GM21515 (cell line): ENCODE data around the gene PLA2G4A.
A peak's percentile ranks its signal among the peaks of the same experiment; 100 is the strongest.

ENCODE experiments used
- ATAC-seq: cut with Tn5 transposase; IDR thresholded peaks from one replicate; pipeline ENCODE4 v1.9.1; 2021; ENCODE audit not compliant: unreplicated experiment

Gene PLA2G4A

DNA sequence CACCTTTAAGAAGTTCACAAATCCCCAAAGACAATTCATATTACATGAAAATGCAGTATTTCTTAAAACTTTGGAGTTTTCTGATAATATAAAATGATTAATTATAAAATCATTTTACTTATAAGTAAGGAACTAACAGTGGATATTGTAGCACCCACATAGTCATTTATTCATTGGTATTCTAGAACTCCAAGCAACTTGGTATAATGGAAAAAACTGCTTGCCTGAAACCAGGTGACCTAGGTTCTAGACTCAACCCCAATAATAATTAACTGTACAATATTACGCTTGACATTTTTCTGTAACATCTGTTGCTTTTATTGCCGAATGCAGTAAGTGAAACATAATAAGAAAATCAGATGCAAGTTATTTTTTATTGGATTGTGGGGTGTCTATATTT, 2.4 kb downstream of the PLA2G4A start:
- ATAC-seq = no peak

DNA sequence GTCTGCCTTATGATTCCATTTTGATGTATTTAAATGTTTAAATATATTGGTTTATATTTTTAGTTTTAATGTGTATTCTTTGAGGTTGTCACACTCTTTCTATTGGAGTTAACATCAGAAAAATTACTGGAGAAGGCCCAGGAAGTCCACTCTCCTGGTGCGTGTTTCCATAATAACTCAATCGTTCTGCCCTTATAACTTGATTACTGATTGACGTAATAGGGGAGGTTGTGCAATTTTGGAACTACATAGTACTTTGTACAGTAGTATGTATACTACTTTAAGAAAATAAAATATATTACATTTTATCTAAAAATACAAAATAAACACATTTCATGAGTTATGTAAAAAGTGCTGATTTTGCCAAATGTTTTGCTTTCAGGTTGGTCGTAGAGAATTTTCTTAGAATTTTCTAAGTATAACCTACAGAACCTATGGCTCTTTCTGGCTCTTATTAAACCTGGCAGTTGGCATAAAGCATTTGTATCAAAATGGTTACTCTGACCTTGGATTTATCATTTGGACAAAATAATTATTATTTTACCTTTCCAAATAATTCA, 5.7 kb downstream of the PLA2G4A start:
- ATAC-seq = no peak

GRCh38 chr1:186835448-186835847, 6.7 kb downstream of the PLA2G4A start:
- ATAC-seq = no peak

DNA sequence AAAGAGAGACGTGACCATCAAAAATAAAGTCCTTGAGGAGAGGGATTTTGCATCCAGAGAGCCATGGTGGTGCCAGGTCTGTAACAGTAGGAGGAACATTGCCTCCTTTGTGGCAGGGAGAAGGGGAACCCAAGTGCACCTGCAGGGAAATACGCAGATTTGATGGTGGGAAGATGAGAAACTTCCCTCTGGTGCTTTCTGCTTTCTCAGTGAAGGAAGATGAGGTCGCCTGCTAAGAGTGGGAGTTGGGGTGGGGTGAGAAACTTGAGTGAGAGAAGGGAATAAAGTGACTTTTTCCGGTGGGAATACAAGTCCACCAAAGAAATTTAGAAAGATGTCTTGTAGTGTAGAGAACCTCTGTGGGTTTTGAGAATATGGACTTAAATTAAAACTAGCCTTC, 9.1 kb downstream of the PLA2G4A start:
- no peak for ATAC-seq

DNA sequence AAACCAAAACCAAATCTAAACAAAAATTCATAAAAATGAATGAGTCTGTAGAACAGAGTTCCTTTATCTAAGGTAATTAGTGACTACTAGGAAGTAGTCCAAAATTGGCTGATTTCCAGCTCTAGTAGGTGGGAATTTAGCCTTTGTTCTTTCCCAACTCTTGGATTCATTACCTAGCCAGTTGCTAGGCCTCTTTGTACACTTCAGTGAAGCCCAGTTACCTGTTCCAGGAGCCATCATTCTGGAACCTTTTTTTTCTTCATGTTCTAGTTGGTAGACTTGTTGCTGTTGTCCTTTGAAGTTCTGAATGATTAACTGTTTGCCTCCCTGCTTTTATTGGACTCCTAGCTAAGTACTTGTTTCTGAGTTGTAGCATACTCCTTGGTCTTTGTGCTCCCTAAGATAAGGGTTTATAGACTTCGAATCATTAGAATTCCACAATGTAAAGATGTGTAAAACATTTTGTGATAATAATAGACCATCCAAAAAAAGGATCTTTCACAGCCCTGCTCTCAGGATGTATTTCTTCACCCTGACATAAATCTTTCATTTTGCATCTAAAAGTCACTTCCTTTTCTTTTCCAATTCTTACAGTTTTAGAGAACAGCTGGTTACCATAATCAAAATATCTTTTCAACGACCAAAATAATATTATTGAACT, 9.8 kb downstream of the PLA2G4A start:
- ATAC-seq = no peak

DNA sequence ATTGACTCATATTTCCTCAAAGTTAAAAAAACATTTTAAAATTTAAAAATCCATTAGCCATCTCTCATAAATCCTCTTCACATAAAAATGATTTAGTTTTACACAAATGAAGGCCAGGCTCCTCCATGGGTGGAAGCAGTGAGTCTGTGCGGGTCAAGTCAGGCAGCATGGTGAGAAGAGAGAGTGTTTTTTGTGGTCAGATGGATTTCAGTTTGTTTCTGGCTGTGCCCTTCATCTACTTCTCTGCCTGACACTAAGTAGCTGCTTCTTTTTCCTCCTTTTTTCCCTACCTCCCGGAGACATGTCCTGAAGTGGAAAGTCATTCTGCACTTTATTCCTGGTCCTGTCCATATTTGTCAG, 10.3 kb downstream of the PLA2G4A start:
- peak; percentile 62 for ATAC-seq

GRCh38 chr1:186841599-186841998, 12.8 kb downstream of the PLA2G4A start:
- ATAC-seq = no peak

DNA sequence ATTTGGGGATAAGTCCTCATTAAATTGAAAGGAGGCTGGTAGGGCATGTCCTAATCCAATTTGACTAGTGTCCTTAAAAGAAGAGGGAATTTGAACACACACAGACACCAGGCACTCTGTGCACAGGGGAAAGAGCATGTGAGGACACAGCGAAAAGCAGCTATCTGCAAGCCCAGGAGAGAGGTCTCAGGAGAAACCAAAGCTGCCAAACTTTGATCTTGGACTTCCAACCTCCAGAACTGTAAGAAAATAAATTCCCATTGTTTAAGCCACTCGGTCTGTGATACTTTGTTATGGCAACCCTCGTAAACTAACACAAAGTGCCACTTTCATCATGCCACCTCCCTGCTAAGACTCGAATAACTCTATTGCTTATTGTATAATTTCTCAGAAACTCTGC, 13.8 kb downstream of the PLA2G4A start:
- no peak for ATAC-seq

DNA sequence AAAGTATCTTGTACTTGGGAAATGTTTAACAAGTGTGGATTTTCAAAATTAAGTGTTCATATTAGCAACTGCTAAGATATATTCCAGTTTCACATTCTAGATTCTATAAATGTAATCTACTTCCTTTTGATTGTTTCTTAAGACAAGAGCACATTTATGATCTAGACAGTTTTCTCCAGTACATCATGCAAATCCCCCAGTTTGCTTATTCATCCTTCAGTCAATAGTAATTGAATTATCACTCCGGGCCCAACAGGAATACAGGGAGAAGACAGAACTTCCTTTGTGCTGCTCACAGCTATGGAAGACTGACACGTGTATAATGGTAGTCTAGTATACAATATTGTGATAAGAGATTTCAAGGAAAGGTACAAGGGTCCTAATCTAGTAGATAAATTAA, 14.5 kb downstream of the PLA2G4A start:
- ATAC-seq = no peak

DNA sequence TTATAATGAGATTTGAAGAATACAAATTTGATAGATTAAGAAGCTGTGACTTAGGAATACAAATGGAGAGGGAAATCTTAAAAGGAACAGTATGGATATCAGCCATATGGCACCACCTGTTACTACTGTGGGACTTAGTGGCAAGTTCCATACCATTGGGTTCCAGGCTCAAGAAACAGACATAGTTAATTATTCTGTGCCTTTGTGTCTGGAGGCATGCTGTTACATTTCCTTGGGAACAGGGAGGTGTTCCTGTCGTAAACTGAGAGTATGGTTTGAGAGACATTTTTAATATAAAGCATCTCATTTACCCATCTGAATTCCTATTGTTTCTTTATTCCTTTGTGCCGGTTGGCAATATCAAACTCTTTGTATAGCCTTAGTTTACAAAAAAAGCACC, 15.2 kb downstream of the PLA2G4A start:
- ATAC-seq = no peak

- no peak for ATAC-seq
Observed at GRCh38 chr1:186845576-186846210, 16.9 kb downstream of the PLA2G4A start.

DNA sequence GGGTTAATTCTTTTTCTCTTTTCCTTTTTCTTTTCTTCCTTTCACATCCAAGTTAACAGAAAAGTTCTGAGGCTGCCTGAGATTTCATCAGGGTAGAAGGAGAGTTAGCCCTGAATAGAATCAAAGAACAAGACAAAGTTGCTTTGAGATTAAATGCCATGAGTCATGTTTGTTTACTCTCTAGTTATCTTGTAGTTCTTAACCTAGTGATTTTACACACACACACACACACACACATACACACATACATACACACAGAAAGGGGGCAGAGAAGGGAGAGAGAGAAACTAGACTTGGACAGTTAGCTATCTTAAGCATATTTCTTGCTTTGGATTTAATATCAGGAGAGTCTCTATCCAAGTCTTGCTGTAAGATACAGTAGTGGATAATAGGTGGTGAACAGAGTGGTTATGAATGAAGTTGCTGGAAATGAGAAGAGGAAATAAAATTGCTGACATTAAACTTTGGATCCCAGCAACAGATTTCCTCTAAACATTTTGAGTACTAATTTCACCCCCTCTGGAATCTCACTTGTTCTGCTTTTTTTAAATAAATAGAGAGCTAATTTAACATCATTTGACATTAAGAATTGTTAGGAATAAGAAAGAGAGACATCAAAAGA, 19.9 kb downstream of the PLA2G4A start:
- ATAC-seq = no peak

DNA sequence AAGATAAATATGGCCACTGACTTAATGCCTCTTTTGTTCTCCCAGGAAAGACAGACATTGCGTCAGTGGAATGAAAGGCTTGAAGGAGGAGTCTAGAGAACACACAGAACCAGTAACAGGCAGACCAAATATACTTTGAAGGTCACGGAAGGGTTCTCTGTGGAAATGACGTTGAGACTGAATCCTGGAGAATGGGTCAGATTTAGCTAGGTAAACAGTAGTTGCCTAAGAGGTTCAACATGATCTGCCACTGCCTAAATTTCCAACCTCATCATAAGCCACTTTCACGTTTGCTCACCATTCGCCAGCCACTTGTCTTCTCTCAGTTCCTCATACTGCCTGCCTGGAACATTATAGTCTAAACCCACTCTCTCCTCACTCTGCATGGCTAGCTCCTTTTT, 20.5 kb downstream of the PLA2G4A start:
- peak; percentile 97 for ATAC-seq

DNA sequence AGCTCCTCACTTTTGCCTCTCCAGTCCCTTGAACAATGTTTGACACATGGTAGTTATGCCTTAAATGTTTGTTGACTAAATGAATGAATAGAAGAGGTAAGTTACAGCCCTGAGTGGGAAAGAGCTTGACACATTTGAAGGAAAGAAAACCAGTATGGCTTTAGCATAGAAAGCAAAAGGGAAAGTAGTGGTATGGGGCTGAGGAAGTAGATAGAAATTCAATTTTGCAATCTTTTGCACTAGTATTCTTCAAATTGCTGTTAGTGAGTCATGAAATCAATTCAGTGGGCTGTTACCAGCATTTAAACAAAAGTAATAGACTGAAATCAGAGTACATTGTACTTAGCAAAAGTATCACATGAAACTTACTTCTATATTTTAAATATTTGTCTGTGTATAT, 21.1 kb downstream of the PLA2G4A start:
- ATAC-seq = peak; percentile 57

GRCh38 chr1:186854102-186854501, 25.4 kb downstream of the PLA2G4A start:
- no peak for ATAC-seq

GRCh38 chr1:186858923-186859322, 30.2 kb downstream of the PLA2G4A start:
- no peak for ATAC-seq

DNA sequence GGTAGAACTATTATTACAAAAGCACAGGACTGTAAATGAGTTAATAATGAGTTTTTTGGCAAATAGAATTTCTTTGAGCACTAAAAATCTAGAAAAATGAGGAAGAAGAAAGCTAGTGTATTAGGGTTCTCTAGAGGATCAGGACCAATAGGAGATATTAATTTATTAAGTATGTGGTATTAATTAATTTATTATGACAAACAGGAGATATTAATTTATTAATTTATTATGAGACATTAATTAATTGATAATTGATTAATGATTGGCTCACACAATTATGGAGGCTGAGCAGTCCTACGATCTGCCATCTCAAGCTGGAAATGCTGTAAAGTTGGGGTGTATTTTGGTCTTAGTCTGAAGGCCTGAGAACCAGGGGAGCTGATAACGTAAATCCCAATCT, 31.2 kb downstream of the PLA2G4A start:
- ATAC-seq = no peak

- no peak for ATAC-seq
Observed at GRCh38 chr1:186864296-186864695, 35.5 kb downstream of the PLA2G4A start.

GRCh38 chr1:186865253-186865652, 36.5 kb downstream of the PLA2G4A start:
- peak; percentile 80 for ATAC-seq

DNA sequence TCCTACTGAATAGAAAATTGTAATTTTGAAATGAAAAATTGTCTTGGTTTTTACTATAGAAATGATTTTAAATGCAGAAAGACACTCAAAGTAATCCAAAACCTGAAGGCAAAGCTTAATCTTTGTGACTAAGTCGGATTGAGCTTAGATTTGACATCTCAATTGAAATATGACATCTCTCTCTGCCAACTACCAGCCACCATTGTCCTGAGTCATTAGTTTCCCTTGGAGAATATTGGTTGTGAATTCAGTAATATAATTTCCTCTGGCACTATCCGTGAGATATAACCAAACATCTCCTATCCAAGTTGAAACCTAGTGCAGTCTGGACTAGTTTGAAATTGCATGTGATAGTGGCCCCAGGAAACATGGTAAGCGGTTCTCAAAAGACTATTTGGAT, 37.1 kb downstream of the PLA2G4A start:
- ATAC-seq = no peak

- ATAC-seq = no peak
Observed at GRCh38 chr1:186869526-186870228, 40.9 kb downstream of the PLA2G4A start.

- no peak for ATAC-seq
Observed at GRCh38 chr1:186871784-186872183, 43.0 kb downstream of the PLA2G4A start.
